ENCODE measurements around the gene PRKCA. TPM values are rescaled to one million over a fixed set of nuclear protein-coding genes. Genes with fewer than 3 reads are reported as not detected.

PRKCA gene
- total RNA-seq, 4 donors from 2014 or later, result 26.0 to 89.0 (median 32.8) TPM

- WGBS, 2 donors (ENCODE audit: low coverage in 1 of 2), result 42 to 43% methylated on average over 12 to 13 of the region's 15 CpGs
- Histone ChIP-seq H3K9me3 (no peaks in the 10 kb centered on the region), H3K27ac (peak overlapping the region in 3 of 4 donors; percentile 56 to 64 (median 64)), H3K4me1 (peaks cover 2 to 29% (median 15%) of the 10 kb centered on the region in 3 donors), H3K4me3 (no peak overlapping the region), H3K36me3 (no peaks in the 10 kb centered on the region), H3K27me3 (no peaks in the 10 kb centered on the region)
- peak; percentile 65 for ATAC-seq
- TF ChIP-seq POLR2AphosphoS5 (IDR thresholded peaks at IDR 0.05) (peak; percentile 44), CTCF (IDR thresholded peaks at IDR 0.05) (no peak)
Observed at GRCh38 chr17:66580184-66580955, 278.0 kb downstream of the PRKCA start.

- Histone ChIP-seq H3K27me3 (no peaks in the 10 kb centered on the region), H3K4me1 (peaks cover 2 to 29% (median 15%) of the 10 kb centered on the region in 3 donors), H3K9me3 (no peaks in the 10 kb centered on the region), H3K4me3 (no peak overlapping the region), H3K27ac (peak overlapping the region in 3 of 4 donors; percentile 56 to 64 (median 64)), H3K36me3 (no peaks in the 10 kb centered on the region)
- WGBS, 2 donors (ENCODE audit: low coverage in 1 of 2), result 53 to 62% methylated on average over 3 of the region's 3 CpGs
- no peak for ATAC-seq
- TF ChIP-seq EP300 (IDR thresholded peaks at IDR 0.05) (no peak), POLR2A (IDR thresholded peaks at IDR 0.05) (no peak), CTCF (IDR thresholded peaks at IDR 0.05) (no peak), POLR2AphosphoS5 (IDR thresholded peaks at IDR 0.05) (no peak)
Observed at GRCh38 chr17:66580956-66581391, 278.6 kb downstream of the PRKCA start.

- no peaks in the 10 kb centered on the region for H3K9me3 ChIP-seq
- H3K36me3 ChIP-seq, result no peaks in the 10 kb centered on the region
- H3K27me3 ChIP-seq, result no peaks in the 10 kb centered on the region
- ATAC-seq, result no peak
- no peak overlapping the region for H3K4me3 ChIP-seq
- WGBS, 2 donors (ENCODE audit: low coverage in 1 of 2), result 93 to 98% methylated on average over 4 to 5 of the region's 5 CpGs
- peaks cover 2 to 29% (median 15%) of the 10 kb centered on the region in 3 donors for H3K4me1 ChIP-seq
- TF ChIP-seq POLR2A (IDR thresholded peaks at IDR 0.05) (no peak), CTCF (IDR thresholded peaks at IDR 0.05) (no peak), EP300 (IDR thresholded peaks at IDR 0.05) (no peak), POLR2AphosphoS5 (IDR thresholded peaks at IDR 0.05) (no peak)
- H3K27ac ChIP-seq, result no peak overlapping the region
Observed at GRCh38 chr17:66582373-66583111, 280.1 kb downstream of the PRKCA start.

GRCh38 chr17:66583112-66583748 is 280.8 kb downstream of the PRKCA start:
- H3K27me3 ChIP-seq, result no peaks in the 10 kb centered on the region
- WGBS, 2 donors (ENCODE audit: low coverage in 1 of 2), result 85 to 89% methylated on average over 4 of the region's 4 CpGs
- ATAC-seq, result no peak
- no peaks in the 10 kb centered on the region for H3K9me3 ChIP-seq
- H3K36me3 ChIP-seq, result no peaks in the 10 kb centered on the region
- peaks cover 2 to 29% (median 15%) of the 10 kb centered on the region in 3 donors for H3K4me1 ChIP-seq
- H3K4me3 ChIP-seq, result no peak overlapping the region
- TF ChIP-seq EP300 (IDR thresholded peaks at IDR 0.05), result no peak
- no peak for TF ChIP-seq POLR2A (IDR thresholded peaks at IDR 0.05)
- no peak for TF ChIP-seq CTCF (IDR thresholded peaks at IDR 0.05)
- no peak for TF ChIP-seq POLR2AphosphoS5 (IDR thresholded peaks at IDR 0.05)
- no peak overlapping the region for H3K27ac ChIP-seq

Measured in gastroesophageal sphincter (tissue), 4 donors.